ENCODE data around the gene LMBR1. TPM values are rescaled to one million over a fixed set of nuclear protein-coding genes. Genes with fewer than 3 reads are reported as not detected.
"Not testable (repeated sequence)": the region's sequence is repeated elsewhere in the genome, so short reads cannot be mapped to it uniquely, and the experiment has no call there.

The LMBR1 gene, protein sequence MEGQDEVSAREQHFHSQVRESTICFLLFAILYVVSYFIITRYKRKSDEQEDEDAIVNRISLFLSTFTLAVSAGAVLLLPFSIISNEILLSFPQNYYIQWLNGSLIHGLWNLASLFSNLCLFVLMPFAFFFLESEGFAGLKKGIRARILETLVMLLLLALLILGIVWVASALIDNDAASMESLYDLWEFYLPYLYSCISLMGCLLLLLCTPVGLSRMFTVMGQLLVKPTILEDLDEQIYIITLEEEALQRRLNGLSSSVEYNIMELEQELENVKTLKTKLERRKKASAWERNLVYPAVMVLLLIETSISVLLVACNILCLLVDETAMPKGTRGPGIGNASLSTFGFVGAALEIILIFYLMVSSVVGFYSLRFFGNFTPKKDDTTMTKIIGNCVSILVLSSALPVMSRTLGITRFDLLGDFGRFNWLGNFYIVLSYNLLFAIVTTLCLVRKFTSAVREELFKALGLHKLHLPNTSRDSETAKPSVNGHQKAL
- total RNA-seq: 10 to 100 TPM; 26.4 to 64.1 (median 31.4) TPM

DNA sequence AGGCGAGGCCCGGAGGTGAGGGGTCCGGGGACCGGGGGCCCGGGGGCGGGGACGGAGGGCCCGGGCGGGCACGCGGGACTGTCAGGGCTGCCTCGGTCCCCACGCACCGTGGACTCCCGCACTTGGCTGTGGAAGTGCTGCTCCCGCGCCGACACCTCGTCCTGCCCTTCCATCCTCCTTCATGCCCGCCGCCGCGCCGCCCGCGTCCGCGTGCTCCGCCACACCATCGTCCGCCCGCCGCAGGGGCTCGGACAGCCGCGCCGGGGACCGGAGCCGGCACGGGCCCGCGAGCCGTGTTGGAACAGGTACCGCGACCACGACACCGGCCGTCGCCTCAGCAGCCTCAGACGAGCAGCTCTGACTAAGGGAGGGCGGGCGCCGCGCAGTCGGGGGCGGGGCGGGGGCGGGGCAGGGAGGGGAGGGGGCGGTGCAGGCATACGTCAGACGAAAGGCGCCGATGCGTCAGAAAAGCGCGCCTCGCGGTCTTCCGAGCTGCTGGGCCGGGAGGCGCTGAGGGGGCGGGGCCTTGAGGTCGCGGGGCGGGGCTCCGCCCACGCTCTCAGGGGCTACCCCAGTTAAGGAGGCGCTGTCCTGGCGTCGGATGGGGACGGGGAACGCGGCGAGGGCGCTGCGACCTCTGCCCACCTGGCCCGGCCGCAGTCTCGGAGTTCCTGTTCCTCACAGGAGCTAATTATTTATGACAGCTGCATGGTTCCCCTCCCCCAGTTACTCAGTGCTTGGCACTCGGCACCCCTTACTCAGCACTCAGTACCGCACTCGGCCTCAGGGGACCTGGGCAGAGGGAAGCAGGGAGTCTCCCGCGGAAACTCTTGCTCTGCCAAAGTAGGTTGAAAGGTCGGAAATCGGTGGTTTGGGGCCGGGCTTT, at the start of gene LMBR1:
TSS of gene LMBR1 (minus strand) at position 363 of the 886 bp plus-strand sequence. CDS start at position 173, 190 bp downstream.
- WGBS, 10 experiments: 0 to 7% (median 1%) methylated on average over 2 to 7 of the region's 97 CpGs; no CpG with 5 or more reads in 4 of the 10 experiments
- Histone ChIP-seq H3K27ac (peak within 1 kb of the TSS; percentile 89 to 93), H3K4me1 (replicated peaks in 1 of 2) (peaks cover 7 to 9% of the 10 kb centered on the region in 2 donors), H3K4me3 (peak within 1 kb of the TSS; percentile 84 to 99 (median 91))
- ATAC-seq (replicated peaks in 6 of 8): peak; percentile 86 to 90 (median 88)
- in situ Hi-C loops (cut with MboI; ENCODE audit: low pct_unique_long_range_greater_than_20kb in 2 of 9, low sequenced_read_pairs in 9 of 9, unreplicated experiment in 9 of 9): no loop called here

DNA sequence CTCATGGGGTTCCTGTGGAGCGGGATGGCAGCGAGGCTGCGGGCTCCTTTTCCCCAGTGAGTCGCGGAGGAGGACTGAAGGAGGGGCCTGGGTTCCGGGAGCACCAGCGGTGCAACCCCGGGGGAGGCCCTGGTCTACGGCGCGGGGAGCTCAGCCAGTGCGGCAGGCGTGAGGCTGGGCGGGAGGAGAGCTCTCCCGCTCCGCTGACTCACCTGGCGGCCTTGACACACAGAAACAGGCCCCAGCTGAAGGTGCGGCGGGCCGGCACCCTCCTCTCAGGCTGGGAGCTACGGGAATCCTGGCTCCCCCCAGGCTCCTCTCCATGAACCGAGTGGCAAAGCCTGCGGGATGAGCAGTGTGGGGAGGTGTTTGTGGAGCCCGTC, 49.7 kb upstream of the LMBR1 start:
- Histone ChIP-seq H3K4me1 (replicated peaks in 1 of 2) (no peaks in the 10 kb centered on the region), H3K4me3 (no peak overlapping the region), H3K27ac (no peak overlapping the region)
- no peak for ATAC-seq (replicated peaks in 6 of 8)
- 70 to 91% (median 82%) methylated on average over 1 to 11 of the region's 24 CpGs; no CpG with 5 or more reads in 5 of the 10 experiments for WGBS, 10 experiments
- in situ Hi-C loops (cut with MboI; ENCODE audit: low pct_unique_long_range_greater_than_20kb in 2 of 9, low sequenced_read_pairs in 9 of 9, unreplicated experiment in 9 of 9): no loop called here

DNA sequence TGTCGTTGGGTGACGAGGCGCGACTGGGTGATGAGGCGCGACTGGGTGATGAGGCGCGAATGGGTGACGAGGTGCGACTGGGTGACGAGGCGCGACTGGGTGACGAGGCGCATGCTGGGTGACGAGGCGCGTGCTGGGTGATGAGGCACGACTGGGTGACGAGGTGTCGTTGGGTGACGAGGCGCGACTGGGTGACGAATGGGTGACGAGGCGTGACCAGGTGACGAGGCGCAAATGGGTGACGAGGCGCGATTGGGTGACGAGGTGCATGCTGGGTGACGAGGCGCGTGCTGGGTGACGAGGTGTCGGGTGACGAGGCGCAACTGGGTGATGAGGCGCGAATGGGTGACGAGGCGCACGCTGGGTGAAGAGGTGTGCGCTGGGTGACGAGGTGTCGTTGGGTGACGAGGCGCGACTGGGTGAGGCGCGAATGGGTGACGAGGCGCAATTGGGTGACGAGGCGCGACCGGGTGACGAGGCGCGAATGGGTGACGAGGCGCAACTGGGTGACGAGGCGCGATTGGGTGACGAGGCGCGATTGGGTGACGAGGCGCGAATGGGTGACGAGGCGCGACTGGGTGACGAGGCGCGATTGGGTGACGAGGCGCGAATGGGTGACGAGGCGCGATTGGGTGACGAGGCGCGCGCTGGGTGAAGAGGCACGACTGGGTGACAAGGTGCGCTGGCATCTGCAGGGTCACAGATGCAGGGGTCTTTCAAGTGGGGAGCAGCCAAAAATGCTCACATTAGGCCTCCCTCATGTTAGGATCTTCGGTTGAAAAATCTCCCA, 48.6 kb upstream of the LMBR1 start:
- ATAC-seq (replicated peaks in 6 of 8): no peak
- 90 to 100% (median 100%) methylated on average over 1 to 14 of the region's 92 CpGs; no CpG with 5 or more reads in 5 of the 10 experiments for WGBS, 10 experiments
- H3K4me3 ChIP-seq: no peak overlapping the region
- H3K4me1 ChIP-seq (replicated peaks in 1 of 2): no peaks in the 10 kb centered on the region
- in situ Hi-C loops (cut with MboI; ENCODE audit: low pct_unique_long_range_greater_than_20kb in 2 of 9, low sequenced_read_pairs in 9 of 9, unreplicated experiment in 9 of 9): no loop called here
- no peak overlapping the region for H3K27ac ChIP-seq

DNA sequence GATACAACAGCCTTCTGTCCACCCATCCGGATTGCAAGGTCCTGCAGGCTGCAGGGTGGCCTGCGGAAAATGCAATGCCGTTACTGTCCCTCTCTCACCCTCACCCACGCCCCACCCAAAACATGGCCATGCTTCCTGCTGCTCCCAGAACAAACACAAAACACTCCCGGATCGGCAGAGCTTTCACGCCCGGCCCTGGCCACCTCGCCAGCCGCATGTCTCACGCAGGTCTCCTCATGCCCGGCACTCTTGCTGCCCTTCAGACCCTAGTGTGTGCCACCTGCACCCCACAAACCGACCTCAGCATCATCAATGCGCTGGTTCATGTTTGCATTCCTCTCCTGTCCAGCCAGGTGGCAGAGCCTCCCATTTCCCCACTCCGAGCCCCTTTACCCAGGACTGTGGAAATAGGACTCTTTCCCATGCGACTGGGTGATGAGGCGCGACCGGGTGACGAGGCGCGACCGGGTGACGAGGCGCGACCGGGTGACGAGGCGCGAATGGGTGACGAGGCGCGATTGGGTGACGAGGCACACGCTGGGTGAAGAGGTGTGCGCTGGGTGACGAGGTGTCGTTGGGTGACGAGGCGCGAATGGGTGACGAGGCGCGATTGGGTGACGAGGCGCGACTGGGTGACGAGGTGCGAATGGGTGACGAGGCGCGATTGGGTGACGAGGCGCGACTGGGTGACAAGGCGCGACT, 47.6 kb upstream of the LMBR1 start:
- no peaks in the 10 kb centered on the region for H3K4me1 ChIP-seq (replicated peaks in 1 of 2)
- no peak overlapping the region for H3K4me3 ChIP-seq
- no peak overlapping the region for H3K27ac ChIP-seq
- WGBS, 10 experiments: 80 to 100% (median 91%) methylated on average over 1 to 9 of the region's 57 CpGs; no CpG with 5 or more reads in 4 of the 10 experiments
- ATAC-seq (replicated peaks in 6 of 8): no peak
- in situ Hi-C loops (cut with MboI; ENCODE audit: low pct_unique_long_range_greater_than_20kb in 2 of 9, low sequenced_read_pairs in 9 of 9, unreplicated experiment in 9 of 9): no loop called here

DNA sequence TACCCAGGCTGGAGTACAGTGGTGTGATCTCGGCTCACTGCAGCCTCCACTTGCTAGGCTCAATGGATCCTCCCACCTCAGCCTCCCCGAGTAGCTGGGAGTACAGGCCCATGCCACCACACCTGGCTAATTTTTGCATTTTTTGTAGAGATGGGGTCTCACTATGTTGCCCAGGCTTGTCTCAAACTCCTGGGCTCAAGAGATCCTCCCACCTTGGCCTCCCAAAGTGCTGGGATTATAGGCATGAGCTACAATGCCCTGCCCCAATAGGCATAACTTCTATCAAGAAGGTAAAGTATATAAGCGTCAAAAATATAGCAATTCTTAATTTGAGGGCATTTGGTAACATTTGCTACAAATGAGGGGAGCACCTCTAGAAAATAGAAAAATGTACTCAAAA, 43.8 kb upstream of the LMBR1 start:
- in situ Hi-C loops (cut with MboI; ENCODE audit: low pct_unique_long_range_greater_than_20kb in 2 of 9, low sequenced_read_pairs in 9 of 9, unreplicated experiment in 9 of 9); H3K27ac ChIP-seq; H3K4me3 ChIP-seq; ATAC-seq (replicated peaks in 6 of 8); H3K4me1 ChIP-seq (replicated peaks in 1 of 2): not testable (repeated sequence)
- 17 to 100% (median 83%) methylated on average over 1 to 3 of the region's 3 CpGs; no CpG with 5 or more reads in 3 of the 10 experiments for WGBS, 10 experiments

DNA sequence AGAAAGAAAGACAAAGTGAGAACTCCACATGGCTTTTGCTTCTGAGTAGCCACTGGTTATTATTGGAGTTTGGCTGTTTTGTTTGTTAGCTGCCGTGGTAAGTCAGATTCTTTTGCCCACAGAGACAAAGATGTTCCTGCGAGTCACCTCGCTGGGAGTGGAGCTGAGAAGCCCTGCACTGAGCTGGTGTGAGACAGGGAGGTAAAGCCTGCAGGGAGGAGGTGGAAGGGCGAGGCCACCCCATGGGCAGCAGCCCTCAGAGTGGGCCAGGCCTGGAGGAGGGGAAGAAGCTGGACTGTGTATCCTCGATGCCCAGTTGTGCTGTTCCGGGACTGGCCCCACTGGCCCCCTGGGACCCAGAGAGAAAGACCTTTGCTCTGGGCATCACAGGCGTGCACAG, 42.3 kb upstream of the LMBR1 start:
- no peak overlapping the region for H3K4me3 ChIP-seq
- no peaks in the 10 kb centered on the region for H3K4me1 ChIP-seq (replicated peaks in 1 of 2)
- in situ Hi-C loops (cut with MboI; ENCODE audit: low pct_unique_long_range_greater_than_20kb in 2 of 9, low sequenced_read_pairs in 9 of 9, unreplicated experiment in 9 of 9): no loop called here
- no peak overlapping the region for H3K27ac ChIP-seq
- ATAC-seq (replicated peaks in 6 of 8): no peak
- WGBS, 10 experiments: 65 to 90% (median 83%) methylated on average over 1 to 6 of the region's 7 CpGs; no CpG with 5 or more reads in 6 of the 10 experiments

DNA sequence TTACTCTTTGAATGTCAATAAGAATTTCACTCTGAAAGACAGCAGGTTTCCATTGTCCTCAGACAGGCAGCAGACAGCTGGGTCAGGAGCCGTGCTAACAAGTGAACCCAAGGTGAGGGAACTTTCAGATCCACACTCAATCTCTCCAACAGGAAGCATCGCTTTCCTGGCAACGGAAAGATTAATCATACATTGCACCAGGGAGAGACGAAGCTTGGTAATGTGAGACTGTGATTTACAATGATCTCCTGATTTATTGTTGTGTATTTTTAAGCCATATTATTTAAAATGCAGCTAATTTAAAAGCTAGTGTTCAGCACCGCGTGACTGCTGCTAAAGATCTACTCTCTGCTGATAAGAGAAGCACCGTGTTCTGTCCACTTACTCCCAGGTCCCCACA, 39.0 kb upstream of the LMBR1 start:
- Histone ChIP-seq H3K4me3 (no peak overlapping the region), H3K4me1 (replicated peaks in 1 of 2) (peaks cover 0 to 6% of the 10 kb centered on the region in 2 donors), H3K27ac (no peak overlapping the region)
- ATAC-seq (replicated peaks in 6 of 8): peak in 6 of 8 experiments; percentile 38 to 56 (median 46)
- in situ Hi-C loops (cut with MboI; ENCODE audit: low pct_unique_long_range_greater_than_20kb in 2 of 9, low sequenced_read_pairs in 9 of 9, unreplicated experiment in 9 of 9): no loop called here
- WGBS, 10 experiments: 10 to 65% (median 45%) methylated on average over 4 to 6 of the region's 7 CpGs

DNA sequence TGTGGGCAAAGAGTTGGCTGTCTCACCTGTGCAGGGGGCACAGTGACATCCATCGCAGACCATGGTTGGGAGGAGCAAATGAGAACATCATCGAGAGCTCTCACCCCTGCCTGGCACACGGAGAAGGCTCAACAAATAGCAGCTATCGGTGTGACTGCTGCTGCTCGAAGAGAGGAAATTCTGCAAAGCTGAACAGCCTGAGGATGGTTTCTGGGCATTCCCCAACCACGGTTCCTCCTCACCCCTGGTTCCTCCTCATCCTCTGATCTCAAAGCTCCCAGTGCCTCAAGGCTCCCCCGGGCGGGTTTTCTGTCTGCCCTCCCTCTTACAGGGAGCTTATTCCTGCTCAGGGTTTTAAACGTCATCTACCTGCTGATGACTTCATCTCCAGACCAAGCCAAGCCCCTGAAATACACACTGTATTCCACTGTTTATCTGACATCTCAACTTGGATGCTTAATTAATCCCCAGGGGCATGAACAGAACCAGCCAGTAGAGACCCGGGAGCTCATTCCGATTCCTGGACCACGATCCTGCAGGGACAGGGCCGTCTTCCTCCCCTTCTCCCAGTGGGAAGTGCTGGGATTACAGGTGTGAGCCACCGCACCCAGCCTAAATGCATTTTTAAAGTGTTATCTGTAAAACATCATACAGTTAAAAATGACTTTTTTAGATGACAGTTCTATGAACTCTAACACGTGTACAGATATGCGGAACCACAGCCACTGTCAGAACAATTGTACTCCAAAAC, 37.0 kb upstream of the LMBR1 start:
- no peak overlapping the region for H3K4me3 ChIP-seq
- no peak for ATAC-seq (replicated peaks in 6 of 8)
- in situ Hi-C loops (cut with MboI; ENCODE audit: low pct_unique_long_range_greater_than_20kb in 2 of 9, low sequenced_read_pairs in 9 of 9, unreplicated experiment in 9 of 9): no loop called here
- H3K27ac ChIP-seq: no peak overlapping the region
- WGBS, 10 experiments: 28 to 80% (median 57%) methylated on average over 1 to 10 of the region's 16 CpGs; no CpG with 5 or more reads in 3 of the 10 experiments
- H3K4me1 ChIP-seq (replicated peaks in 1 of 2): peaks cover 0 to 6% of the 10 kb centered on the region in 2 donors

DNA sequence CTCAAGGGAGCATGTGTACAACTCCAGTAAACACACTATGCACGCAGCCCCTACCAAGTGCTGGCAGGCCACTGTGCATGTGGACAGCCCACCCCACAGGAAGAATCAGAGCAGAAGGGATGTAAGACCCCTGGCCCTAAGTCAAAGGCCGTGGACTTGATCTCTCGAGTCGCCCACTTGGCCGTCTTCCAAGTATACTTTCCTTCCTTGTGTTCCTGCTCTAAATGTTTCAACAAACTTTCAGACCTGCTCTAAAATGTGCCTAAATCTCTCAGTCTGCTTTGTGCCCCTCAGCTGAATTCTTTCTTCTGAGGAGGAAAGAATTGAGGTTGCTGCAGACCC, 35.4 kb upstream of the LMBR1 start:
- no peak for ATAC-seq (replicated peaks in 6 of 8)
- 20 to 100% (median 72%) methylated on average over 1 to 5 of the region's 5 CpGs; no CpG with 5 or more reads in 3 of the 10 experiments for WGBS, 10 experiments
- H3K4me3 ChIP-seq: no peak overlapping the region
- H3K4me1 ChIP-seq (replicated peaks in 1 of 2): peaks cover 0 to 6% of the 10 kb centered on the region in 2 donors
- H3K27ac ChIP-seq: no peak overlapping the region
- in situ Hi-C loops (cut with MboI; ENCODE audit: low pct_unique_long_range_greater_than_20kb in 2 of 9, low sequenced_read_pairs in 9 of 9, unreplicated experiment in 9 of 9): no loop called here

DNA sequence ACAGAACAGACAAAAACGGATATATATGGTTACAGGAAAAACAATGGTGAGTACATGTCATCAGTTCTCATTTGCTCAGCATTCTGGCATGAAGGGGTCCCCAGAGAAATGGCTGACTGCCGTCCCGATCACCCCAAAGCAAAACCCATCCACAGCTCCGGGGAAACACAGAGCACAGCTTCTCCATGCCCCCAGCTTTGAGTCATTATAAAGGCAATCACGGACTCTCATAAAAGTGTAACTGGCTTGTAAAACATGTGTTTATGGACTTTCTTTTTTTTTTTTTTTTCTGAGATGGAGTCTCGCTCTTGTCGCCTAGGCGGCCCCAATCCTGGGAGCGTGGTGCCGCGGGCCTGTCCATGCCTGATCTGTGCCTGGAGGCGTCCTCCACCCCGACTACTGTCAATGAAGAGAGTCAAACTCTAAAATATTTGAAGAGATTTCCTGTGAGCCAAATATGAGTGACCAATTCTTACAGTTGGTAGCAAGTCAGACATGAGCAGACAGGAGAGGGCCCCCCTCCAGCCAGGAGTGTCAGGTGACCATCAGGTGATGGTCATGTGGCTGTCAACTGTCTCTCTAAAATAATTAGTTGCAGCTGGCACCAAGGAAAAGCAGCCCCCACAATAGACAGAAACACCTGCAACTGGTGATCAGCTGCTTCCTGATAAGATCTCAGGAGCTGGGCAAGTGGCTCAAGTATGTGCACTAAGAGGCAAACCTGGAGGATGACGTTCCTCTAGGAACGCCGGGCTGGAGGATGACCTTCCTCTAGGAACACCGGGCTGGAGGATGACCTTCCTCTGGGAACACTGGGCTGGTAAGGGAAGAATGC, 34.8 kb upstream of the LMBR1 start:
- Histone ChIP-seq H3K4me3 (no peak overlapping the region), H3K4me1 (replicated peaks in 1 of 2) (peaks cover 0 to 6% of the 10 kb centered on the region in 2 donors), H3K27ac (no peak overlapping the region)
- WGBS, 10 experiments: 4 to 89% (median 51%) methylated on average over 4 to 14 of the region's 17 CpGs; no CpG with 5 or more reads in 2 of the 10 experiments
- in situ Hi-C loops (cut with MboI; ENCODE audit: low pct_unique_long_range_greater_than_20kb in 2 of 9, low sequenced_read_pairs in 9 of 9, unreplicated experiment in 9 of 9): no loop called here
- no peak for ATAC-seq (replicated peaks in 6 of 8)

DNA sequence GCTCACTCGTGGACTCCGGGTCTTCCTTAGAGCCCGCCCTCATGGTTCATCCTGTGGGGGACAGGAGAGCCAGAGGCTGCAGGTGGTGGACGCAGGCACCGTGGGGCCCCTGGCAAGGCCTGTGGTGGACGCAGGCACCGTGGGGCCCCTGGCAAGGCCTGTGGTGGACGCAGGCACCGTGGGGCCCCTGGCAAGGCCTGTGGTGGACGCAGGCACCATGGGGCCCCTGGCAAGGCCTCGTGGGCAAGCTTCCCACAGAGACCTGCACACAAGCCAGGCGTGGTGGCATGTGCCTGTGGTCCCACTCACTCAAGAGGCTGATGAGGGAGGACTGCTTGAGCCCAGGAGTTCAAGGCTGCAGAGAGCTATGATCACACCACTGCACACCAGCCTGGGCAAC, 32.8 kb upstream of the LMBR1 start:
- ATAC-seq (replicated peaks in 6 of 8); H3K4me3 ChIP-seq; in situ Hi-C loops (cut with MboI; ENCODE audit: low pct_unique_long_range_greater_than_20kb in 2 of 9, low sequenced_read_pairs in 9 of 9, unreplicated experiment in 9 of 9); H3K27ac ChIP-seq; H3K4me1 ChIP-seq (replicated peaks in 1 of 2): not testable (repeated sequence)
- 37 to 70% (median 53%) methylated on average over 2 to 7 of the region's 12 CpGs; no CpG with 5 or more reads in 6 of the 10 experiments for WGBS, 10 experiments
